CD4-positive, alpha-beta T cell (primary cell): ENCODE results near the gene UBE2I. TPM values are rescaled to one million over a fixed set of nuclear protein-coding genes. Genes with fewer than 3 reads are reported as not detected.

Source experiments
- ATAC-seq: fragments of 200-7000 bp; cut with Tn5 transposase; one replicate; pipeline ENCODE4 v1.10.0; 2022; ENCODE audit warnings: mild to moderate bottlenecking; ENCODE audit not compliant: poor library complexity
- CTCF ChIA-PET: fragments of 350-600 bp; sonication (Branson Sonifier 250); formaldehyde crosslinking; loops from one replicate; lab custom pipeline; 2021; ENCODE audit warnings: antibody characterized with exemption, inconsistent platforms; lab: Charles Lee
- POLR2A ChIA-PET: fragments of 350-600 bp; sonication (Branson Sonifier 250); formaldehyde crosslinking; loops from one replicate; lab custom pipeline; 2021; ENCODE audit warnings: antibody characterized with exemption, inconsistent platforms; lab: Charles Lee
- DNase-seq, 14 experiments: peaks; one replicate each; pipeline ENCODE4 v3.0.0-alpha.2; 2013 to 2020; ENCODE audit warnings: mixed read lengths in 2 of 14
- H3K27ac ChIP-seq, 2 donors: one replicate each; pipeline versions ENCODE4 v1.5.1 to v1.7.0; 2013; ENCODE audit warnings: low read length in 2 of 2, low read depth in 1 of 2, mild to moderate bottlenecking in 1 of 2
- H3K27me3 ChIP-seq, 2 experiments: 1 replicate in 1 of 2; 2 replicates in 1 of 2; pipeline versions ENCODE4 v1.6.1 to v1.7.0; 2013; ENCODE audit warnings: low read length in 2 of 2, control low read depth in 1 of 2, mild to moderate bottlenecking in 1 of 2, moderate library complexity in 1 of 2; ENCODE audit not compliant: insufficient read depth in 2 of 2, control insufficient read depth in 1 of 2
- H3K36me3 ChIP-seq: one replicate; pipeline ENCODE4 v1.6.1; 2013; ENCODE audit warnings: low read length, control low read depth; ENCODE audit not compliant: insufficient read depth
- H3K4me1 ChIP-seq: one replicate; pipeline ENCODE4 v1.6.1; 2013; ENCODE audit warnings: low read length, control low read depth; ENCODE audit not compliant: insufficient read depth
- H3K4me3 ChIP-seq: one replicate; pipeline ENCODE4 v1.5.1; 2013; ENCODE audit warnings: mild to moderate bottlenecking, low read length, moderate library complexity
- H3K9me3 ChIP-seq, 2 experiments: 1 replicate in 1 of 2; 2 replicates in 1 of 2; pipeline versions ENCODE4 v1.6.1 to v1.7.0; 2013; ENCODE audit warnings: low read length in 2 of 2, mild to moderate bottlenecking in 2 of 2, control low read depth in 1 of 2, moderate library complexity in 1 of 2; ENCODE audit not compliant: control insufficient read depth in 1 of 2, insufficient read depth in 1 of 2
- H3K27ac Mint-ChIP-seq: one replicate; pipeline ENCODE4 v1.8.0; 2020; ENCODE audit warnings: mixed read lengths
- H3K27me3 Mint-ChIP-seq: one replicate; pipeline ENCODE4 v1.8.0; 2021; ENCODE audit warnings: mixed read lengths
- H3K36me3 Mint-ChIP-seq: one replicate; pipeline ENCODE4 v1.8.0; 2021; ENCODE audit warnings: low read depth, mixed read lengths
- H3K4me1 Mint-ChIP-seq: one replicate; pipeline ENCODE4 v1.8.0; 2021; ENCODE audit warnings: low read depth, mixed read lengths
- H3K4me3 Mint-ChIP-seq: one replicate; pipeline ENCODE4 v1.8.0; 2020; ENCODE audit warnings: mild to moderate bottlenecking, mixed read lengths
- H3K9me3 Mint-ChIP-seq: one replicate; pipeline ENCODE4 v1.8.0; 2020; ENCODE audit warnings: mixed read lengths
- intact Hi-C, 2 experiments: fragments of 100-400 bp; cut with DNase I in 1 of 2; cut with micrococcal nuclease in 1 of 2; formaldehyde crosslinking; loops; one replicate each; pipeline versions ENCODE4 v1.15.1 to v1.9.0; 2023 to 2025; cut with DNase I, micrococcal nuclease
- total RNA-seq, 174 experiments: library from RNA in 2 of 174; stranded (reverse) in 2 of 174; gene quantifications; one replicate each; pipeline ENCODE4 v1.2.3 and lab custom pipeline; 2021 to 2026
- TF ChIP-seq, protein P1 (sequence below): fragments of 200-600 bp; IDR thresholded peaks from one replicate; pipeline ENCODE4 v1.8.0; 2022; ENCODE audit warnings: antibody characterized with exemption, mild to moderate bottlenecking

UBE2I gene
- total RNA-seq, 2 experiments from 2014 or later = 247 to 252 TPM

DNA sequence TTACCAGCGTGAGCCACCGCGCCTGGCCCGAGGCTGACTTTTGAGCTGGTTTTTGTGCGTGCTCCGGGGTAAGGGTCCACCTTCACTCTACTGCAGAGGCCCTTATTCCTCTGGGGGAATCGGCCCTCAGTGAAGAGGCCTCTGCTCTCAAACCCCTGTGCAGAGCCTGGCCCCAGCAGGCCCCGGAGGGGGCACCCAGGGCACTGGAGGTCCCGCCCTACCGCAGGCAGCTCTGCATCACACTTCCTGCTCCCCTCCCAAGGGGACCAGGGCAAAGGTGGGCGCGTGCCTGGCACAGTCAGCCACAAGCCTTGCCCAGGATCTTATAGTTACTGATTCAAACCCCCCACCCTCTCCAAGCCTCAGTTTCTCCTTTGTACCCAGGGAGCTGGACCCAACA, 3.6 kb upstream of the UBE2I start:
- Histone ChIP-seq H3K27ac (no peak overlapping the region), H3K36me3 (no peaks in the 10 kb centered on the region), H3K9me3 (peaks cover 0 to under 1% of the 10 kb centered on the region in 2 experiments), H3K4me3 (no peak overlapping the region), H3K4me1 (peaks cover 58% of the 10 kb centered on the region), H3K27me3 (no peaks in the 10 kb centered on the region)
- no peak for ATAC-seq
- ChIA-PET CTCF (no interaction called here), POLR2A (interaction anchor here (0.6 to 2.0 kb wide), 2 partner anchors 37 to 625 kb away, joined by 3 to 6 read pairs; partner anchors contain the start of gene STUB1)
- TF ChIP-seq, protein P1, sequence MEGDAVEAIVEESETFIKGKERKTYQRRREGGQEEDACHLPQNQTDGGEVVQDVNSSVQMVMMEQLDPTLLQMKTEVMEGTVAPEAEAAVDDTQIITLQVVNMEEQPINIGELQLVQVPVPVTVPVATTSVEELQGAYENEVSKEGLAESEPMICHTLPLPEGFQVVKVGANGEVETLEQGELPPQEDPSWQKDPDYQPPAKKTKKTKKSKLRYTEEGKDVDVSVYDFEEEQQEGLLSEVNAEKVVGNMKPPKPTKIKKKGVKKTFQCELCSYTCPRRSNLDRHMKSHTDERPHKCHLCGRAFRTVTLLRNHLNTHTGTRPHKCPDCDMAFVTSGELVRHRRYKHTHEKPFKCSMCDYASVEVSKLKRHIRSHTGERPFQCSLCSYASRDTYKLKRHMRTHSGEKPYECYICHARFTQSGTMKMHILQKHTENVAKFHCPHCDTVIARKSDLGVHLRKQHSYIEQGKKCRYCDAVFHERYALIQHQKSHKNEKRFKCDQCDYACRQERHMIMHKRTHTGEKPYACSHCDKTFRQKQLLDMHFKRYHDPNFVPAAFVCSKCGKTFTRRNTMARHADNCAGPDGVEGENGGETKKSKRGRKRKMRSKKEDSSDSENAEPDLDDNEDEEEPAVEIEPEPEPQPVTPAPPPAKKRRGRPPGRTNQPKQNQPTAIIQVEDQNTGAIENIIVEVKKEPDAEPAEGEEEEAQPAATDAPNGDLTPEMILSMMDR = no peak
- Mint-ChIP-seq H3K27me3 (peaks cover 4% of the 10 kb centered on the region), H3K36me3 (peaks cover 9% of the 10 kb centered on the region), H3K4me3 (no peak overlapping the region), H3K9me3 (no peaks in the 10 kb centered on the region), H3K27ac (peak overlapping the region; percentile 93), H3K4me1 (peaks cover 40% of the 10 kb centered on the region)
- intact Hi-C loops = loop anchor here in 1 of 2 experiments (5.0 to 10.0 kb wide), 4 partner anchors 169 to 479 kb away; partner anchors contain the start of genes CLCN7, MAPK8IP3, NUBP2 and SPSB3
- DNase-seq = no peak

GRCh38 chr16:1306334-1306733, 3.1 kb upstream of the UBE2I start:
- intact Hi-C loops = loop anchor here in 1 of 2 experiments (5.0 to 10.0 kb wide), 4 partner anchors 168 to 478 kb away; partner anchors contain the start of genes CLCN7, MAPK8IP3, NUBP2 and SPSB3
- Mint-ChIP-seq H3K36me3 (peaks cover 14% of the 10 kb centered on the region), H3K9me3 (no peaks in the 10 kb centered on the region), H3K4me3 (peak overlapping the region; percentile 58), H3K4me1 (peaks cover 45% of the 10 kb centered on the region), H3K27me3 (peaks cover 4% of the 10 kb centered on the region), H3K27ac (peak overlapping the region; percentile 93)
- POLR2A ChIA-PET = no interaction called here
- no peaks in the 10 kb centered on the region for H3K9me3 ChIP-seq
- H3K36me3 ChIP-seq = no peaks in the 10 kb centered on the region
- CTCF ChIA-PET = no interaction called here
- no peak for ATAC-seq
- DNase-seq = no peak
- no peaks in the 10 kb centered on the region for H3K27me3 ChIP-seq
- H3K4me1 ChIP-seq = peaks cover 58% of the 10 kb centered on the region
- no peak overlapping the region for H3K27ac ChIP-seq
- TF ChIP-seq, protein P1 = no peak
- no peak overlapping the region for H3K4me3 ChIP-seq

DNA sequence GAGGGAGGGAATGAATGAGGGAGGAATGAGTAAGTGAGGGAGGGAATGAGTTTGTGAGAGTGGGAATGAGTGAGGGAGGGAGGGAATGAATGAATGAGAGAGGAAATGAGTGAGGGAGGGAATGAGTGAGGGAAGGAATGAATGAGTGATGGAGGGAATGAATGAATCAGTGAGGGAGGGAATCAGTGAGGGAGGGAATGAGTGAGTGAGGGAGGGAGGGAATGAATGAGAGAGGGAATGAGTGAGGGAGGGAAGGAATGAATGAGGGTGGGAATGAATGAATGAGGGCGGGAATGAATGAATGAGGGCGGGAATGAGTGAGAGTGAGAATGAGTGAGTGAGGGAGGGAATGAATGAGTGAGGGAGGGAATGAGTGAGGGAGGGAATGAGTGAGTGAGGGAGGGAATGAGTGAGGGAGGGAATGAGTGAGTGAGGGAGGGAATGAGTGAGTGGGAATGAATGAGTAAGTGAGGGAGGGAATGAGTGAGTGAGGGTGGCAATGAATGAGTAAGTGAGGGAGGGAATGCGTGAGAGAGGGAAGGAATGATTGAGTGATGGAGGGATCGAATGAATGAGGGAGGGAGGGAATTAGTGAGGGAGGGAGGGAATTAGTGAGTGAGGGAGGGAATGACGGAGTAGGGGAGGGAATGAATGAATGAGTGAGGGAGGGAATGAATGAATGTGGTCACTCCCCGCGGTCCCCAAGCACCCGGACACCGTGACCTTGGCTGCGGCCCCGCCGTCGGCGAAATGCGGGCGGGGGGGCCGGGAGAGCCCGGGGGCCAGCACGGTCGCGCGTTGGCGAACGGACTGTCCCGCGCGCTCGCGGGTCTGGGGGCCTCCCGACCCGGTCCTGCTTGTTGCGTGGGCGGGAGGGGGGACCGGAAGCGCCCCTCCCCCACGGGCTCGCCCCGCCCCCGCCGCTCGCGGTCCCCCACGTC, 1.1 kb upstream of the UBE2I start:
- no peaks in the 10 kb centered on the region for H3K9me3 ChIP-seq
- Mint-ChIP-seq H3K36me3 (peaks cover 23% of the 10 kb centered on the region), H3K27ac (peak overlapping the region; percentile 100), H3K4me1 (peaks cover 47% of the 10 kb centered on the region), H3K9me3 (no peaks in the 10 kb centered on the region), H3K4me3 (peak overlapping the region; percentile 97), H3K27me3 (no peaks in the 10 kb centered on the region)
- TF ChIP-seq, protein P1 = no peak
- intact Hi-C loops = loop anchor here in 1 of 2 experiments (2.0 to 10.0 kb wide), 9 partner anchors 34 to 720 kb away; partner anchors contain the start of genes CLCN7, CRAMP1, GNPTG and IFT140
- peak overlapping the region; percentile 68 for H3K4me3 ChIP-seq
- H3K27me3 ChIP-seq = no peaks in the 10 kb centered on the region
- no peak for DNase-seq
- ATAC-seq = no peak
- POLR2A ChIA-PET = interaction anchor here (1.2 to 1.8 kb wide), 11 partner anchors 7 to 474 kb away, joined by 3 to 24 read pairs (median 5); partner anchors contain the start of genes EME2, GNPTG, MAPK8IP3 and MRPS34
- H3K27ac ChIP-seq = peak overlapping the region; percentile 96 to 99
- H3K36me3 ChIP-seq = peaks cover 11% of the 10 kb centered on the region
- CTCF ChIA-PET = interaction anchor here (0.9 kb wide), 1 partner anchor 55 kb away, joined by 3 read pairs; no protein-coding TSS in a partner anchor
- H3K4me1 ChIP-seq = peaks cover 68% of the 10 kb centered on the region
